ENCODE measurements around the gene CLDN25. TPM values are rescaled to one million over a fixed set of nuclear protein-coding genes. Genes with fewer than 3 reads are reported as not detected.

Gene CLDN25
- polyA plus RNA-seq, 3 donors = not detected

GRCh38 chr11:113829751-113830150, 50.2 kb downstream of the CLDN25 start:
- no peak for DNase-seq
- H3K27ac Mint-ChIP-seq = no peak overlapping the region
- no peak overlapping the region for H3K4me3 Mint-ChIP-seq
- intact Hi-C loops (cut with micrococcal nuclease) = no loop called here
- no CpG with 5 or more reads among the region's 2 CpGs for WGBS (ENCODE audit: insufficient coverage)
- Histone ChIP-seq H4K20me1 (ENCODE audit: insufficient read depth, low read length) (no peaks in the 10 kb centered on the region), H3K36me3 (replicated peaks in 1 of 2; ENCODE audit: control insufficient read depth in 1 of 2, insufficient read depth in 2 of 2, low read length in 2 of 2) (peaks cover 31 to 84% of the 10 kb centered on the region in 2 donors), H3K4me3 (replicated peaks in 1 of 3; ENCODE audit: low read depth in 2 of 3, low read length in 3 of 3) (no peak overlapping the region), H3K27me3 (ENCODE audit: control insufficient read depth in 2 of 2, insufficient read depth in 2 of 2, low read length in 2 of 2) (no peaks in the 10 kb centered on the region), H3K4me1 (ENCODE audit: control insufficient read depth in 1 of 2, insufficient read depth in 2 of 2, low read length in 2 of 2) (no peaks in the 10 kb centered on the region), H3K27ac (ENCODE audit: low read depth in 1 of 2, low read length in 2 of 2) (no peak overlapping the region), H3K79me2 (ENCODE audit: insufficient read depth, low read length) (no peaks in the 10 kb centered on the region), H3K4me2 (replicated peaks; ENCODE audit: extremely low read depth, low read length, poor library complexity, severe bottlenecking) (no peak overlapping the region), H2AFZ (ENCODE audit: insufficient read depth, low read depth, low read length, poor library complexity, severe bottlenecking) (no peak overlapping the region), H3K9ac (ENCODE audit: insufficient read depth, low read length, poor library complexity, severe bottlenecking) (no peak overlapping the region), H3K9me3 (replicated peaks in 1 of 2; ENCODE audit: control insufficient read depth in 1 of 2, insufficient read depth in 1 of 2, low read length in 2 of 2) (no peaks in the 10 kb centered on the region)
- peaks cover 0 to 8% (median 0%) of the 10 kb centered on the region in 7 donors for H3K9me3 Mint-ChIP-seq
- H3K4me1 Mint-ChIP-seq = peaks cover 3% of the 10 kb centered on the region
- peaks cover 55 to 61% of the 10 kb centered on the region in 2 donors for H3K36me3 Mint-ChIP-seq
- peaks cover 0 to 2% (median 0%) of the 10 kb centered on the region in 3 donors for H3K27me3 Mint-ChIP-seq (ENCODE audit: low read depth in 3 of 3)
- no peak for TF ChIP-seq CTCF (IDR thresholded peaks at IDR 0.05)

Small RNAs within 50 kb of the gene (small RNA-seq; reads per million reads assigned to genes)
- gene LRRC37A13P (ENCODE audit: insufficient read length, low read depth) = not detected
- not detected for gene RPS29P19 (ENCODE audit: insufficient read length, low read depth)

Other genes starting within 250 kb of the CLDN25 start
- under 1 TPM in 1 of 3 donors, not detected in 2; 0.80 TPM for gene TMPRSS5, start 73.5 kb upstream of the CLDN25 start, polyA plus RNA-seq
- gene ZW10, start 6.1 kb upstream of the CLDN25 start, polyA plus RNA-seq = 10 to 100 TPM in 2 of 3 donors, 1 to 10 TPM in 1; 3.3 to 13.1 (median 10.2) TPM
- 10 to 100 TPM; 13.4 to 21.9 (median 17.7) TPM for gene USP28, start 95.8 kb downstream of the CLDN25 start, polyA plus RNA-seq
- gene HTR3B, start 125.0 kb downstream of the CLDN25 start, polyA plus RNA-seq = under 1 TPM in 2 of 3 donors, not detected in 1; 0.04 to 0.14 TPM
- not detected for gene HTR3A, start 195.3 kb downstream of the CLDN25 start, polyA plus RNA-seq